SIG-M5 treated with dmso at 0.1 percent for 504 hours (cell line): Measurements from ENCODE around the gene MED1.
"Not testable (repeated sequence)": the region's sequence is repeated elsewhere in the genome, so short reads cannot be mapped to it uniquely, and the experiment has no call there.

ENCODE experiments used
- DNase-seq: peaks from one replicate; lab custom pipeline; 2025; ENCODE audit not compliant: unreplicated experiment; lab: John Stamatoyannopoulos, UW

MED1 gene

DNA sequence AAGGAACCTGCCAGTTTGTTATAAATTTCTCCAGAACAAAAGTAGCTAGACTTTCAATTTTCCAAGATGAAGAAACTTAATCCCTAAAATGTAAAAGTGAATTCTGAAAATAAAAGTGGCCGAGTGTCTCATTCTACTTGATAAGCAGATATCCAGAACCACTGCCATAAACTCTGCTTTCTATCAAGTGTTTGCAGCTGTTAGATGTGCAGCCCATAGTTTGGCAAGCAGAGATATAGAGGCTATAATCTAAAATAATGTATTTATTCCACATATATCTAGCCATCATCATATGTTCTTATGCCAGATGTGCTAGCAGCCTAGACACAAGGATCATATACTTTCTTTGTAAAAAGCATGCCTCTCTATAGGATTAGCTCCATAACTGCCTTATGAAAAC is 34.9 kb downstream of the MED1 start:
- DNase-seq: no peak

DNA sequence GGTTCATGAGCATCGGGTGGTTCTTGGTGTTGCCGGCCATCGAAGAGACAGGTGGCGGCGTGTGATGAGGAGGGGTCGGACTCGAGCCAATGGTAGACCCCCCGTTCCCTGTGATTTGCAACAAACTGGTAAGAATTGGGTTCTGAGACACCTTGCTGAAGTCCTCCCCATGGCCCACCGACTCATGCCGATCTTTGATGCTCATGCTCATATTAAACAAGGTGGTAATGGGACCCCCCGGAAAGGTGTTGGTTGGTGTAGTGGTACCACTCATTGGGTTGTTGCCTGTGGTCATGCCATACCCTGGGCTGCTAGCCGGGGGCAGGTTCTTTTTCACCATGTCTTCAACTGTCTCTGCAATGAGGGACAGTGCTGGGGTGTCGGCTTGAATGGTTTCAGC is 40.8 kb downstream of the MED1 start:
- no peak for DNase-seq

DNA sequence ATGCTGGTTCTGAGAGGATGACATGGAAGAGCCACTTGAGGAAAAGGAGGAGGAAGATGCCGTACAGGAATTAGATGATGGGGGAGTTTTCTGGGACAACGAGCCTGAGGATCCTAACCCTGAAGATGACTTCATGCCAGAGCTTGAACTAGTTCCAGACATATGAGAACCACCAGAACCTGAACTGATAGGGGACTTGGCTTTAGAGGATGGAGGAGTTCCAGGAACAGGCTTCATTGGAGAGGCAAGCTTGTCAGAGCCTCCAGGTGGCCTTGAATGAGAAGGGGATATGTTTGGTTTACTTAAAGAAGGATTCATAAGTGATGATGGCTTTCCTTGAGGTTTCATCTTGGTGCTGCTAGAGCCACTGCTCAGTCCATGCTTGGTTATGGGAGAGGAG is 42.7 kb downstream of the MED1 start:
- no peak for DNase-seq

DNA sequence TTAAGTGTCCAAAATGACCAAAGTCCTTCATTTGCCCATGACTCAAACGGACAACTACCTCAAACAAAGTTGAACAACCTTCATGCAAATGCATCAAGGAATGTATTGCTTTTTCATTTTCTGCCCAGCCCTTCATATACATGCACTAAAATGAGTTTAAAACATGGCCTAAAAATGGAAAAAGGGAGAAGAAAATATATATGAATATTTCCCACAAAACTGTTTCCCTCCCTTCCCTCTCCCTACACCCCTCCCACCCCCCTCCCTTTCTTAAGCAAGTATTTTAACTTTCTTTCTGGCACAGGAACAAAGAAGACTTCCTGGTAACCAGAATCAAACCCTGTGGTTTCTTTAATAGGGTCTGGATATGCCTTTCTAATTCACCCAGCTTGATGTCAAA is 44.1 kb downstream of the MED1 start:
- no peak for DNase-seq

- no peak for DNase-seq
These were observed 45.6 kb downstream of the MED1 start for GRCh38 chr17:39405436-39405835.

DNA sequence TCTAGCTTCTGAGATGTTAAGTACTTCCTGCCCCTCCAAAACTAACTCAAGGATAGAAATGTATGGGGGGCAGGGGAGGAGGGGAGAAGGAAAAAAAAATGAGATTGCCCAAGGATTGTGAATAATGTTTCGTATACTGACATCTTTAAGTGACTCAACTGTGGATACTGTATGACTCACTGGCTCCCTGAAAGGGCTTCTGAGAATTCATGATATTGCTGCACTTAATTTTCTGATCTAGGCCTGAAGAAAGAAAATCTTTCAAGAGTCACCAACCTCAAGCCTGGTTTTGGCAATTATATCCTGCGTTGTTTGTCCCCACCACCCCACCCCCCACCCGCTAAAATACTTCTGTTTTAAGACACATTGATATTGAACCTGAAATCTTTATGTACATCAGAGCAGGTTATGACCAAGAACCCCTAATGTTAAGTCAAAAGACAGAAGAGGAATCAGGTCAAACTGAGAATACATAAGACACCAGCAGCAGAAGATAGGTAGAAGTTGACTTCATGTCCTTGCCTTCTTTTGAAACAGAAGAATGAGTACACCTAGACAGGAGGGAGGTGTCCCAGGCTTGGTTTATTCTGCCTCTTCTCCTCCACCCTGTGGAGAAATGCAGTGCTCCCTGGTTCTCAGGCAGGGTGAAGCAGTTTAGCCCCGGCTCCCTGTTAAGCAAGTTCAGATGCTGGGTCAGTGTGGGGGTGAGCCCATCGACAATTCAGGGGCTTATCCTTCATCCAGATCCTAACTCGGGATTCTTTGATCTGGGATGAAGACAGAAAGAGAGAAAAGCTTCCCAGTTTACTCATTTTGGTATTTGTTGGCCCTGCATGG is 46.3 kb downstream of the MED1 start:
- DNase-seq: peak; percentile 88

- no peak for DNase-seq
These were observed 48.0 kb downstream of the MED1 start for GRCh38 chr17:39402890-39403605.

- DNase-seq: peak; percentile 93
These were observed 48.7 kb downstream of the MED1 start for GRCh38 chr17:39402244-39402889.

GRCh38 chr17:39401412-39402243 is 49.4 kb downstream of the MED1 start, which contains the start of gene FBXL20:
FBXL20 (minus strand) TSS chr17:39401626; CDS start chr17:39401402, 224 bp downstream.
- peak; percentile 83 for DNase-seq

DNA sequence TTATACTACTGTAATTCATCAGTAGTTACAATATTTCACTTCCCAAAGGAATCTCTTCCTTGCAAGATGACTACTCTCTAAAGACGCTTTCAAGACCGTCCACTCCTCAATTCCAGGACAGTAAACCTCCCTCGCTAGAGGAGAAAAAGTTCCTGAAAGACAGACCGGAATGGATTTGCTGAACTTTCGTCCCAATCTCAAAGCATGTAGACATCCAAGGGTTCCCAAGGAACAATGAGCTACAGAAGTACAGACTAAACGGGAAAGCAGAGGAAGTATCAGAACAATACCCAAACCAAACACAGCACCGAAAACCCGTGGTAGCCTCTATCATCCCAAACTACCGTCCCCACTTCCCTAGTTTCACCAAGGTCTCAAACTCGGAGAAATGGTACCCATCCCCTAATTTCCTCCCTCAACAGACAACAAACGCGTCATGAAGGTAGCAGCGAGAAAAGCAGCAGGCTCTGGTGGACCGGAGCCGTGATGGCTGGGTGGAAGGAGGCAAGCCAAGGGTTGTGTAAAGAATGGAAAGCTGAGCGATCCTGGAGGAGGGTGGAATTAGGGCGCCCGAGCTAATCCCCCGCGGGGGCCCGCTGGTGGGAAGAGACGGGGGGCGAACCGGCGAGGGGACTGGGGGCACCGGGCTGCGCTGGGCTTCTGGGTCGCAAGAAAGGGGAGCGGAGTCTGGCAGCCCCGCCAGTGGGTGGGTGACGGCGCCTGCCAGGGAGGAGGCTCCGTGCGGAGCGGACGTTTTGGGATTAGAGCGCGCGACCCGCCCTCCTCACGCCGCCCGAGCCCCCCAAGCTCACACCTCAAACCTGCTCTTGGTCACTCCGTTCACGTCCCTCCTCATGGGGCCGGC is 50.3 kb downstream of the MED1 start:
- DNase-seq: no peak

GRCh38 chr17:39399791-39400190 is 51.3 kb downstream of the MED1 start:
- no peak for DNase-seq

- no peak for DNase-seq
These were observed 57.3 kb downstream of the MED1 start for GRCh38 chr17:39393736-39394135.

GRCh38 chr17:39391448-39391847 is 59.6 kb downstream of the MED1 start:
- no peak for DNase-seq

DNA sequence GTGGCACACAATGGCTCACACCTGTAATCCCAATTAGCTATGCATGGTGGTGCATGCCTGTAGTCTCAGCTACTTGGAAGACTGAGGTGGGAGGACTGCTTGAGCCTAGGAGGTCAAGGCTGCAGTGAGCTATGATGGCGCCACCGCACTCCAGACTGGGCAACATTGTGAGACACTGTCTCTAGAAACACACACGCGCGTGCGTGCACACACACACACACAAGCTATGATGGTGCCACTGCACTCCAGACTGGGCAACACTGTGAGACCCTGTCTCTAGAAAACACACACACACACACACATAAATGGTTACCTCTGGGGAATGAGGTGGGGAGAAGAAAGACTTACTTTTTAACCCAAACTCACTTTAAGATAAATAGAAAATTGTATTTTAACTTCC is 66.0 kb downstream of the MED1 start:
- DNase-seq: no peak

- no peak for DNase-seq
These were observed 70.9 kb downstream of the MED1 start for GRCh38 chr17:39380144-39380543.

- peak; percentile 25 for DNase-seq
These were observed 74.6 kb downstream of the MED1 start for GRCh38 chr17:39376434-39376833.

DNA sequence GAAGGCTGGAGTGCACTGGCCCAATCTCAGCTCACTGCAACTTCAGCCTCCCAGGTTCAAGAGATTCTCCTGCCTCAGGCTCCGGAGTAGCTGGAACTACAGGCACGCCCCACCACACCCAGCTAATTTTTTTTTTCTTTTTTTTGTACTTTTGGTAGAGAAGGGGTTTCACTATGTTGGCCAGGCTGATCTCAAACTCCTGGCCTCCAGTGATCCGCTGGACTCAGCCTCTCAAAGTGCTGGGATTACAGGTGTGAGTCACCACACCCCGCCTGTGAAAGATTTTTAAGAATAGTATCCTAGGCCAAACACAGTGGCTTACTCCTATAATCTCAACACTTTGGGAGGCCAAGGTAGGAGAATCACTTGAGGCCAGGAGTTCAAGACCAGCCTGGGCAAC is 83.3 kb downstream of the MED1 start:
- not testable (repeated sequence) for DNase-seq

GRCh38 chr17:39365872-39366271 is 85.2 kb downstream of the MED1 start:
- peak; percentile 19 for DNase-seq

GRCh38 chr17:39365242-39365641 is 85.8 kb downstream of the MED1 start:
- DNase-seq: peak; percentile 11
